ENCODE results near the gene CD46. TPM values are rescaled to one million over a fixed set of nuclear protein-coding genes. Genes with fewer than 3 reads are reported as not detected.
"Not testable (repeated sequence)": the region's sequence is repeated elsewhere in the genome, so short reads cannot be mapped to it uniquely, and the experiment has no call there.

CD46 gene
- total RNA-seq, 1 donor from 2014 or later, result 113 TPM

- DNase-seq (ENCODE audit: low spot score), result peak; percentile 15
Measured at GRCh38 chr1:207750631-207751305, 1.1 kb upstream of the CD46 start.

- DNase-seq (ENCODE audit: low spot score), result peak; percentile 18
Measured at GRCh38 chr1:207751463-207751789, 428 bp upstream of the CD46 start.

- peak; percentile 11 for DNase-seq (ENCODE audit: low spot score)
Measured at GRCh38 chr1:207752456-207752998, 673 bp downstream of the CD46 start.

- DNase-seq (ENCODE audit: low spot score), result no peak
Measured at GRCh38 chr1:207753611-207754010, 1.8 kb downstream of the CD46 start.

GRCh38 chr1:207754011-207754410 is 2.2 kb downstream of the CD46 start:
- no peak for DNase-seq (ENCODE audit: low spot score)

GRCh38 chr1:207754974-207755700 is 3.3 kb downstream of the CD46 start:
- no peak for DNase-seq (ENCODE audit: low spot score)

- no peak for DNase-seq (ENCODE audit: low spot score)
Measured at GRCh38 chr1:207755846-207756693, 4.2 kb downstream of the CD46 start.

GRCh38 chr1:207762622-207763021 is 10.8 kb downstream of the CD46 start:
- no peak for DNase-seq (ENCODE audit: low spot score)

GRCh38 chr1:207763091-207763490 is 11.2 kb downstream of the CD46 start:
- DNase-seq (ENCODE audit: low spot score), result no peak

GRCh38 chr1:207763972-207764371 is 12.1 kb downstream of the CD46 start:
- DNase-seq (ENCODE audit: low spot score), result no peak

GRCh38 chr1:207766569-207766968 is 14.7 kb downstream of the CD46 start:
- no peak for DNase-seq (ENCODE audit: low spot score)

GRCh38 chr1:207770514-207770913 is 18.7 kb downstream of the CD46 start:
- DNase-seq (ENCODE audit: low spot score), result not testable (repeated sequence)

GRCh38 chr1:207776045-207776444 is 24.2 kb downstream of the CD46 start:
- DNase-seq (ENCODE audit: low spot score), result not testable (repeated sequence)

GRCh38 chr1:207777412-207777811 is 25.6 kb downstream of the CD46 start:
- not testable (repeated sequence) for DNase-seq (ENCODE audit: low spot score)

GRCh38 chr1:207779008-207779407 is 27.2 kb downstream of the CD46 start:
- no peak for DNase-seq (ENCODE audit: low spot score)

GRCh38 chr1:207781312-207781711 is 29.5 kb downstream of the CD46 start:
- DNase-seq (ENCODE audit: low spot score), result no peak

GRCh38 chr1:207787776-207788175 is 35.9 kb downstream of the CD46 start:
- no peak for DNase-seq (ENCODE audit: low spot score)

- DNase-seq (ENCODE audit: low spot score), result no peak
Measured at GRCh38 chr1:207789386-207789785, 37.5 kb downstream of the CD46 start.

- peak; percentile 58 for DNase-seq (ENCODE audit: low spot score)
Measured at GRCh38 chr1:207789792-207790787, 38.2 kb downstream of the CD46 start.

GRCh38 chr1:207791290-207791689 is 39.4 kb downstream of the CD46 start:
- DNase-seq (ENCODE audit: low spot score), result no peak

- DNase-seq (ENCODE audit: low spot score), result no peak
Measured at GRCh38 chr1:207793327-207793726, 41.5 kb downstream of the CD46 start.
